22Rv1 (cell line): ENCODE measurements around the gene MDFIC.

Experiments
- H3K27ac ChIP-seq: fragments of 450-650 bp; 2 replicates; pipeline ENCODE4 v1.5.1; 2017
- CTCF ChIP-seq: fragments of 450-650 bp; IDR thresholded peaks from 2 replicates; pipeline ENCODE4 v1.5.1; 2017; ENCODE audit warnings: mild to moderate bottlenecking
- ZFX ChIP-seq: fragments of 450-650 bp; IDR thresholded peaks from 2 replicates; pipeline ENCODE4 v1.6.1; 2017; ENCODE audit warnings: antibody characterized with exemption, borderline replicate concordance

The MDFIC gene

GRCh38 chr7:114977277-114977676 lies 55.4 kb downstream of the MDFIC start:
- TF ChIP-seq CTCF (no peak), ZFX (no peak)
- H3K27ac ChIP-seq = no peak overlapping the region

- TF ChIP-seq ZFX (no peak), CTCF (no peak)
- H3K27ac ChIP-seq = no peak overlapping the region
Measured at GRCh38 chr7:114979388-114979787, 57.5 kb downstream of the MDFIC start.

- TF ChIP-seq CTCF (no peak), ZFX (no peak)
- H3K27ac ChIP-seq = no peak overlapping the region
Measured at GRCh38 chr7:114979803-114980507, 58.1 kb downstream of the MDFIC start.

GRCh38 chr7:114981323-114981722 lies 59.4 kb downstream of the MDFIC start:
- no peak for TF ChIP-seq CTCF
- no peak for TF ChIP-seq ZFX
- no peak overlapping the region for H3K27ac ChIP-seq

DNA sequence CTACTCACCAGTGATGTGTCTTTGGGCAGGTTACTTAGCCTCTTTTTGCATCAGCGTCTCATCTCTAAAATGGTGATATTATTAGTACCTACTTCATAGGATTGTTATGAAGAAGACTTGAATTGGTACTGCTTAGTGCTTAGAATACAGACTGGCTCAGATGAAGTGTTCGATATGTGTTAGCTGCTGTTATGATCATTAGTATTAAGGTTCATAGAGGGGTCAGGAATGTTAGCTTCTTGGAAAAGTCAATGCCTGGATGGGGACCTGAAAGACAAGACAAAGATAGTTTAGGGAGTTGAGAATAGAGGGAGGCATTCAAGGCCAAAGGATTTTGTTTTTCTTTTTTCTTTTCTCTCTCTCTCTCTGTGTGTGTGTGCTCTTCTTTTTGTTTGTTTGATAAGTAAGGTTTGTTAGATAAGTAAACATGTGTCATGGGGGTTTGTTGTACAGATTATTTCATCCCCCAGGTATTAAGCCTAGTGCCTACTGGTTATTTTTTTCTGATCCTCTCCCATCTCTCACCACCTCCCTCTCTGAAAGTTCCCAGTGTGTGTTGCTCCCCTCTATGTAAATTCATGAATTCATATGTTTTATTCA lies 63.3 kb downstream of the MDFIC start:
- no peak overlapping the region for H3K27ac ChIP-seq
- no peak for TF ChIP-seq ZFX

DNA sequence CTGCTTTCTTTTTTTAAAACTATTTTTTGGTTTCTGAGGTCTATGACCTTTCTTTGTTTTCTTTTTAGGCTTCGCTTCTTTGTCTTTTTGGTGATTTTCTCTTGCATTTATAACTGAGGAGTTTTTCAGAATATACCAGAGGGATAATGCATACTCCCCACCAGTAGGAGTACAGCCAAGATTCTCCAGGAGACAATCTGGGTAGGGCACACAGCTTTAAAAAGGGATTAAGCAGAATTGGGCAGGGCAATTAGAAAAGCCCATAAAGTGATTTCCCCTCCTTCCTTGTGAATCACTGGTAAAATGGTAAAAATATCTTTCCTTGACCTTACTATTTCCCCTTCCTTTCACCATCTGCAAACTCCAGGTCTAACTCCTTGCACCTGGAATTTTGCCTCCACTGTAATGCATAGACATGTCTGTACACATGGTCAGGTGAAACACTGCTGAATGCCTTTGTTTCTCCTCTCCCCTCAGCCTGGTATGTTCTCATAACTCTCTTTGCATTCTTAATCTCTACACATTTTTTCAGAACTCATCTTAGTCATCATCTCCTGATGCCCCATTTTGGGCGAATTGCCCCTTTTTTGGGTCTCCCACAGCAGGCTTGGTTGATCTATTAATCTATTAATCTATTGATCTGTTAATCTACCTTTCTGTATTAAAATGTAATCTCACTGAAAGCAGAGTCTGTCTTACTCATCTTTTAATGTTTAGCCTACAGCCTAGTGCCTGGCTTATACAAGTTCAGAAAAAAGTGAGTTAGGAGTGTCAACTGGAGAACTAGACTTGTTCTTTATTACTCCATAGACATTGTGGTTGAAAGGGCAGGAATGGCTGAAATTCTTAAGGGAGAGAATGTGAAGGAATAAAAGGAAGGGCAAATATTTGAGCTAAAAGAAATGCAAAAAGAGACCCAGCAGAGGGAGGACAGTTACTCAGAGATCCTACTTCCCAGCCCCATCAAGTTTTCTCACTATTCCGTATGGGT lies 64.6 kb downstream of the MDFIC start:
- TF ChIP-seq CTCF (no peak), ZFX (no peak)
- no peak overlapping the region for H3K27ac ChIP-seq

DNA sequence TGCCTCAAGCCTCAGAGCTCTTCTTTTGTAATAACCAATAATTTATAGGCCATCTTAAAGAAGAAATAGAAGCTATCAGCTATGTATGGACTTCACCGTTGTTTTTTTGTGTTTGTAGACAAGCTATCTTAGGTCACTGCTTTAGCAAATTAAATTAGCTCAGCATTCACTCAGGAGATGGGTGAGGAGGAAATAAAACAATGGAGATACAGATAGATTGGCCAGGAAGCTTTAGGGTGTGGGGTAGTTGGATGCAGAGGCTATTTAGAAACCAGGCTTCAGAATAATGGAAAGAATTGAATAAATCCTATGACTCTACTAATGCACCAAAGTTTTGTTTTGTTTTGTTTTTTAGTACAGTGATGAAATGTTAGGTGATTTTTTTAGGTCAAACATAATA lies 66.1 kb downstream of the MDFIC start:
- TF ChIP-seq CTCF = no peak
- TF ChIP-seq ZFX = no peak
- H3K27ac ChIP-seq = no peak overlapping the region
